ENCODE results near the gene AMMECR1. TPM values are rescaled to one million over a fixed set of nuclear protein-coding genes. Genes with fewer than 3 reads are reported as not detected.

AMMECR1 gene
- total RNA-seq, 3 donors from 2014 or later (not counting 1 experiment from before 2014, with no cell fraction given), result 10.0 to 16.7 (median 11.5) TPM

- Histone ChIP-seq H3K4me1 (ENCODE audit: control insufficient read depth, insufficient read depth, low read length) (peaks cover 8% of the 10 kb centered on the region), H3K4me3 (ENCODE audit: low read length) (no peak overlapping the region), H3K27ac (ENCODE audit: low read length) (no peak overlapping the region), H3K9me3 (ENCODE audit: control insufficient read depth, insufficient read depth, low read length) (no peaks in the 10 kb centered on the region), H3K36me3 (ENCODE audit: control insufficient read depth, insufficient read depth, low read length) (no peaks in the 10 kb centered on the region), H3K27me3 (ENCODE audit: control insufficient read depth, insufficient read depth, low read length) (no peaks in the 10 kb centered on the region)
- no peak for TF ChIP-seq CTCF (IDR thresholded peaks at IDR 0.05)
- DNase-seq, result no peak
- intact Hi-C loops (cut with micrococcal nuclease), result no loop called here
- Mint-ChIP-seq H3K36me3 (no peaks in the 10 kb centered on the region), H3K4me1 (peaks cover 20 to 34% of the 10 kb centered on the region in 2 donors), H3K9me3 (no peaks in the 10 kb centered on the region), H3K27ac (no peak overlapping the region), H3K27me3 (ENCODE audit: low read depth in 2 of 2) (no peaks in the 10 kb centered on the region), H3K4me3 (no peak overlapping the region)
- ATAC-seq, result no peak
- no CpG with 5 or more reads among the region's 5 CpGs for WGBS (ENCODE audit: insufficient coverage)
Observed at GRCh38 chrX:110228453-110228852, 89.4 kb downstream of the AMMECR1 start.

- Histone ChIP-seq H3K4me1 (ENCODE audit: control insufficient read depth, insufficient read depth, low read length) (peaks cover 8% of the 10 kb centered on the region), H3K36me3 (ENCODE audit: control insufficient read depth, insufficient read depth, low read length) (no peaks in the 10 kb centered on the region), H3K27me3 (ENCODE audit: control insufficient read depth, insufficient read depth, low read length) (no peaks in the 10 kb centered on the region), H3K4me3 (ENCODE audit: low read length) (no peak overlapping the region), H3K27ac (ENCODE audit: low read length) (no peak overlapping the region), H3K9me3 (ENCODE audit: control insufficient read depth, insufficient read depth, low read length) (no peaks in the 10 kb centered on the region)
- Mint-ChIP-seq H3K4me3 (no peak overlapping the region), H3K4me1 (peaks cover 16 to 29% of the 10 kb centered on the region in 2 donors), H3K27ac (no peak overlapping the region), H3K36me3 (no peaks in the 10 kb centered on the region), H3K9me3 (no peaks in the 10 kb centered on the region), H3K27me3 (ENCODE audit: low read depth in 2 of 2) (no peaks in the 10 kb centered on the region)
- no peak for TF ChIP-seq CTCF (IDR thresholded peaks at IDR 0.05)
- DNase-seq (no peak), ATAC-seq (no peak)
- intact Hi-C loops (cut with micrococcal nuclease), result no loop called here
- 100% methylated on average over 1 of the region's 2 CpGs for WGBS (ENCODE audit: insufficient coverage)
Observed at GRCh38 chrX:110226931-110227330, 91.0 kb downstream of the AMMECR1 start.

- no CpG with 5 or more reads among the region's 3 CpGs for WGBS (ENCODE audit: insufficient coverage)
- intact Hi-C loops (cut with micrococcal nuclease), result no loop called here
Observed at GRCh38 chrX:110224926-110225617, 92.8 kb downstream of the AMMECR1 start.

More at GRCh38 chrX:110224926-110225617, 92.8 kb downstream of the AMMECR1 start:
- H3K9me3 ChIP-seq (ENCODE audit: control insufficient read depth, insufficient read depth, low read length), result no peaks in the 10 kb centered on the region
- ATAC-seq (no peak), DNase-seq (no peak)
- no peaks in the 10 kb centered on the region for H3K27me3 ChIP-seq (ENCODE audit: control insufficient read depth, insufficient read depth, low read length)
- H3K4me1 ChIP-seq (ENCODE audit: control insufficient read depth, insufficient read depth, low read length), result peaks cover 3% of the 10 kb centered on the region
- no peak overlapping the region for H3K27ac ChIP-seq (ENCODE audit: low read length)
- Mint-ChIP-seq H3K9me3 (no peaks in the 10 kb centered on the region), H3K27ac (no peak overlapping the region), H3K4me3 (no peak overlapping the region), H3K4me1 (peaks cover 5 to 13% of the 10 kb centered on the region in 2 donors), H3K36me3 (no peaks in the 10 kb centered on the region), H3K27me3 (ENCODE audit: low read depth in 2 of 2) (no peaks in the 10 kb centered on the region)
- no peak for TF ChIP-seq CTCF (IDR thresholded peaks at IDR 0.05)
- H3K36me3 ChIP-seq (ENCODE audit: control insufficient read depth, insufficient read depth, low read length), result no peaks in the 10 kb centered on the region
- no peak overlapping the region for H3K4me3 ChIP-seq (ENCODE audit: low read length)

Data from natural killer cell (primary cell).